Osteoblast (primary cell): Measurements from ENCODE around the gene IL6ST. TPM values are rescaled to one million over a fixed set of nuclear protein-coding genes. Genes with fewer than 3 reads are reported as not detected.

Experiments used
- DNase-seq: peaks from one replicate; pipeline ENCODE4 v3.0.0; 2011; ENCODE audit warnings: low spot score, mixed read lengths; ENCODE audit not compliant: insufficient read length; ENCODE audit errors: missing footprints
- H2AFZ ChIP-seq: 2 replicates; pipeline ENCODE4 v1.6.0; 2011; ENCODE audit warnings: mild to moderate bottlenecking, low read length
- H3K27ac ChIP-seq: 2 replicates; pipeline ENCODE4 v1.5.1; 2011; ENCODE audit warnings: mild to moderate bottlenecking, low read depth, low read length, moderate library complexity
- H3K27me3 ChIP-seq: 2 replicates; pipeline ENCODE4 v1.6.0; 2012; ENCODE audit warnings: mild to moderate bottlenecking, control low read depth, inconsistent platforms, low read length, moderate library complexity; ENCODE audit not compliant: insufficient read depth
- H3K36me3 ChIP-seq: 2 replicates; pipeline ENCODE4 v1.5.1; 2011; ENCODE audit warnings: mild to moderate bottlenecking, low read length, control low read depth, moderate library complexity; ENCODE audit not compliant: insufficient read depth
- H3K4me1 ChIP-seq: 2 replicates; pipeline ENCODE4 v1.5.1; 2011; ENCODE audit warnings: mild to moderate bottlenecking, low read length, control low read depth, moderate library complexity; ENCODE audit not compliant: insufficient read depth
- H3K4me2 ChIP-seq: 2 replicates; pipeline ENCODE4 v1.6.0; 2011; ENCODE audit warnings: mild to moderate bottlenecking, low read length; ENCODE audit not compliant: insufficient read depth
- H3K4me3 ChIP-seq: fragments of 200-600 bp; sonication (generic); 3 replicates; pipeline ENCODE4 v1.5.1; 2012; ENCODE audit warnings: mild to moderate bottlenecking, low read length, inconsistent platforms; ENCODE audit not compliant: insufficient read depth
- H3K79me2 ChIP-seq: 2 replicates; pipeline ENCODE4 v1.6.0; 2012; ENCODE audit warnings: mild to moderate bottlenecking, low read length, control low read depth, inconsistent platforms; ENCODE audit not compliant: insufficient read depth
- H3K9me3 ChIP-seq: 2 replicates; pipeline ENCODE4 v1.5.1; 2011; ENCODE audit warnings: low read depth, low read length, control low read depth
- H4K20me1 ChIP-seq: 2 replicates; pipeline ENCODE4 v1.6.0; 2012; ENCODE audit warnings: mild to moderate bottlenecking, low read length, control low read depth; ENCODE audit not compliant: insufficient read depth
- total RNA-seq: library from RNA; depleted of rRNA; stranded (reverse); fragments of >200 nt; gene quantifications from 2 replicates; pipeline ENCODE4 v1.2.3, GENCODE V29; 2012
- TF ChIP-seq, protein P1 (sequence below): IDR thresholded peaks from 2 replicates; pipeline ENCODE4 v1.5.1; 2011; ENCODE audit warnings: mild to moderate bottlenecking, low read depth, low read length, moderate library complexity; ENCODE audit errors: extremely low read depth

IL6ST gene
- total RNA-seq, 1 donor, result 804 TPM

DNA sequence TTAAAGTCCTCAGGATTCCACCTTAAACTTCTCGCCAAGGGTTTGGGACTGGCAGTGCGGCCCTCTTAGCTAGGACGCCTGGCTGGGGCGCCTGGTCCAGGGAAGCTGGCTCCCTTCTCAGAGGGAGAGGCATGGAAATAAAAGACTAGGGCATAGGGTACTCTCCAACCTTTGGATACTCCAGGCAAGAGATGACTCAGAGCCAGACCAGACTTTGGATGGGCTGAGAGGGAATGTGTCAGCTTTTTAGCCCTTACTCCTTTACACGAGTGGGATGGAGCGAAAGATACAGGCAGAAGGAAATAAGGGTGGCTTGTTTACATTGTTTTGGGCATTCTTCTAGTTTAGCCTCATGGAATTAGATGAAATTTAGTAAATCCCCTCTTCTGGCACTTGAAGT, 95.4 kb downstream of the IL6ST start:
- H3K79me2 ChIP-seq, result no peaks in the 10 kb centered on the region
- no peak overlapping the region for H2AFZ ChIP-seq
- H3K4me2 ChIP-seq, result peak overlapping the region; percentile 7
- TF ChIP-seq, protein P1, sequence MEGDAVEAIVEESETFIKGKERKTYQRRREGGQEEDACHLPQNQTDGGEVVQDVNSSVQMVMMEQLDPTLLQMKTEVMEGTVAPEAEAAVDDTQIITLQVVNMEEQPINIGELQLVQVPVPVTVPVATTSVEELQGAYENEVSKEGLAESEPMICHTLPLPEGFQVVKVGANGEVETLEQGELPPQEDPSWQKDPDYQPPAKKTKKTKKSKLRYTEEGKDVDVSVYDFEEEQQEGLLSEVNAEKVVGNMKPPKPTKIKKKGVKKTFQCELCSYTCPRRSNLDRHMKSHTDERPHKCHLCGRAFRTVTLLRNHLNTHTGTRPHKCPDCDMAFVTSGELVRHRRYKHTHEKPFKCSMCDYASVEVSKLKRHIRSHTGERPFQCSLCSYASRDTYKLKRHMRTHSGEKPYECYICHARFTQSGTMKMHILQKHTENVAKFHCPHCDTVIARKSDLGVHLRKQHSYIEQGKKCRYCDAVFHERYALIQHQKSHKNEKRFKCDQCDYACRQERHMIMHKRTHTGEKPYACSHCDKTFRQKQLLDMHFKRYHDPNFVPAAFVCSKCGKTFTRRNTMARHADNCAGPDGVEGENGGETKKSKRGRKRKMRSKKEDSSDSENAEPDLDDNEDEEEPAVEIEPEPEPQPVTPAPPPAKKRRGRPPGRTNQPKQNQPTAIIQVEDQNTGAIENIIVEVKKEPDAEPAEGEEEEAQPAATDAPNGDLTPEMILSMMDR, result no peak
- H3K4me3 ChIP-seq, result no peak overlapping the region
- no peaks in the 10 kb centered on the region for H3K9me3 ChIP-seq
- H3K27me3 ChIP-seq, result no peaks in the 10 kb centered on the region
- peaks cover 38% of the 10 kb centered on the region for H3K4me1 ChIP-seq
- H4K20me1 ChIP-seq, result no peaks in the 10 kb centered on the region
- H3K36me3 ChIP-seq, result no peaks in the 10 kb centered on the region
- no peak overlapping the region for H3K27ac ChIP-seq
- peak; percentile 81 for DNase-seq

DNA sequence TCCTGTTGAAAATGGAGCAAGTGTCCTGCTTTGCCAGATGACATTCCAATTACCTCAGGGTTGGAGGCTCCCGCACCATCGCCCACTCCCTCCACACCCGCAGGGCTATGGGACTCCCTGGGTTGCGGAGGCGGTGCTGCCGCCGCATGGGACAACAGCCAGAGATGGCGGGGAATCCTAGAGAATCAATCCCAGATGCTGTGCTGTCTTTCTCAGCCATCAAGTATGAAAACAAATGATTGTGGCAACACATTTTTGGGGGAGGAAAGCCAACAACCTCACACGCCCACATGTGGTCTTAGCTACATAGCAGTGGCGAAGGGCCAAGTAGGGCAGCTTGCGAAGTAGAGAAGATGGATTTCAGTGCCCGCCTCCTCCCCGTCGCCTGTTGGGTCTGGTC, 96.9 kb downstream of the IL6ST start:
- H3K36me3 ChIP-seq, result no peaks in the 10 kb centered on the region
- no peaks in the 10 kb centered on the region for H3K27me3 ChIP-seq
- H3K4me2 ChIP-seq, result peak overlapping the region; percentile 77
- peak; percentile 89 for DNase-seq
- peaks cover 24% of the 10 kb centered on the region for H3K4me1 ChIP-seq
- peak overlapping the region; percentile 30 for H3K27ac ChIP-seq
- no peaks in the 10 kb centered on the region for H3K79me2 ChIP-seq
- H3K4me3 ChIP-seq, result peak overlapping the region; percentile 48
- H2AFZ ChIP-seq, result peak overlapping the region; percentile 49
- H4K20me1 ChIP-seq, result no peaks in the 10 kb centered on the region
- H3K9me3 ChIP-seq, result no peaks in the 10 kb centered on the region
- TF ChIP-seq, protein P1, result no peak

DNA sequence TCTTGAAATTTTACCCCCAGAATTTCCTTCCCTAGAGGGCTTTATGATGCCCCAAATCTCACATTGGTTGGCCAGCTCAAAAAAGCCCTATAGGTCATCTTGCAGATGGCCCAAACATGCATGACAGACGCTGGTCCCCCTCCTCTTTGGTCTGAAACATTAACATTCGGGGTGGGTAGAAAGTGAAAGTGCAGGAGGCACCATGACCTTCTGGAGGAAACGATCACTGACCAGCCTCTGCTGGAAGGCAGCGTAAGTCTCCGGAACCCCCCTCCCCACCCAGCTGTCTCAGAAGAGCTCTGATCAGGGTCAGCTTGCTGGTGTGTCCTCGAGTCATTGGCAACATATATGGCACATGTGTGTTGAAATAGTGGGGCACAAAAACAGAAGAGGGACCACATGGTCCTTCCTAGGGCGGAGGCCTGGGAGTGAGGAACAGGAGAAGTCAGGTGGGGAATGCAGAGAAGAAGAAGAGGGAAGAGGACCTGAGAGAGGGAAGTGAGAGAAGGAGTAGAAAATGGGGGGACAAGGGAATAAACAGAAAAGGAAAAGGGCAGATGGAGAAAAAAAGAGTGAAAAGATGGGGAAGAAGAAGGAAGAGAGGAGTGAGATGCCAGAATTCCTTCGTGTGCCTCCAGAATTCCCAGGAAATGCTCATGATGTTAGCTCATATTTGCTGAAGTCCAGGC, 97.4 kb downstream of the IL6ST start:
- H2AFZ ChIP-seq, result peak overlapping the region; percentile 49
- peak overlapping the region; percentile 77 for H3K4me2 ChIP-seq
- no peaks in the 10 kb centered on the region for H4K20me1 ChIP-seq
- peak overlapping the region; percentile 48 for H3K4me3 ChIP-seq
- no peak for DNase-seq
- no peaks in the 10 kb centered on the region for H3K79me2 ChIP-seq
- H3K27ac ChIP-seq, result peak overlapping the region; percentile 30
- no peaks in the 10 kb centered on the region for H3K36me3 ChIP-seq
- TF ChIP-seq, protein P1, result no peak
- no peaks in the 10 kb centered on the region for H3K9me3 ChIP-seq
- no peaks in the 10 kb centered on the region for H3K27me3 ChIP-seq
- H3K4me1 ChIP-seq, result peaks cover 21% of the 10 kb centered on the region

DNA sequence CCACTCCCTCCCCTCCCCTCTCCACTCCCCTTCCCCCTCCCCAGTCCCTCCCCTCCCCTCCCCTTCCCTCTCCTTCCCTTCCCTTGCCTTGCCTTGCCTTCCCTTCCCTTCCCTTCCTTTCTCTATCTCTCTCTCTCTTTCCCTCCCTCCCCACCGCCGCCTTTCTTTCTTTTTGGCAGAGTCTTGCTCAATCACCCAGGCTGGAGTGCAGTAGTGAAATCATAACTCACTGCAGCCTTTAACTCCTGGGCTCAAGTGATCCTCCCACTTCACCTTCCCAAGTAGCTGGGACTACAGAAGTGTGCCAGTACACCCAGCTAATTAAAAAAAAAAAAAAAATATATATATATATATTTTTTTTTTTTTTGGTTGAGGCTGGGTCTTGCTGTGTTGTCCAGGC, 98.1 kb downstream of the IL6ST start:
- H3K36me3 ChIP-seq, result no peaks in the 10 kb centered on the region
- H3K4me2 ChIP-seq, result no peak overlapping the region
- H3K9me3 ChIP-seq, result no peaks in the 10 kb centered on the region
- no peak overlapping the region for H3K27ac ChIP-seq
- H3K27me3 ChIP-seq, result no peaks in the 10 kb centered on the region
- H3K4me1 ChIP-seq, result peaks cover 21% of the 10 kb centered on the region
- DNase-seq, result no peak
- H4K20me1 ChIP-seq, result no peaks in the 10 kb centered on the region
- no peak overlapping the region for H2AFZ ChIP-seq
- H3K79me2 ChIP-seq, result no peaks in the 10 kb centered on the region
- TF ChIP-seq, protein P1, result no peak
- H3K4me3 ChIP-seq, result no peak overlapping the region
